GM18858 (cell line): Measurements from ENCODE around the gene RNF222.
A peak's percentile ranks its signal among the peaks of the same experiment; 100 is the strongest.

Experiments used
- ATAC-seq: cut with Tn5 transposase; IDR thresholded peaks from one replicate; pipeline ENCODE4 v1.9.1; 2021; ENCODE audit not compliant: unreplicated experiment

RNF222 gene

GRCh38 chr17:8397636-8398035 is at the start of gene RNF222:
TSS of gene RNF222 (minus strand) at chr17:8397827. CDS start at chr17:8393461, 4,366 bp downstream.
- ATAC-seq, result no peak

DNA sequence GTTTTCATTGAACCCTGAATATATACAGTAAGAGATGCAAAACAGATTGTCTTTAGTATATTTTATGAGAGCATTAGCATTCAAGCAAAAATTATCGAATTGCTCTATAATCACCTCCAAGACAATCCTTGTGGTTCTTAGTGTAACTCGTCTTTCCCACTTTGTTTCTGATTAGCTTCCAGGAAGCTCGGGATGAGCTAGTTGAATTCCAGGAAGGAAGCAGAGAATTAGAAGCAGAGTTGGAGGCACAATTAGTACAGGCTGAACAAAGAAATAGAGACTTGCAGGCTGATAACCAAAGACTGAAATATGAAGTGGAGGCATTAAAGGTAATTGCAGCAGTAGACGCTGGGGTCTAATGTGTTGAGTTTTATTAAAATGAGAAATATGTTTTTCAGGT is 47.9 kb upstream of the RNF222 start:
- ATAC-seq, result no peak

DNA sequence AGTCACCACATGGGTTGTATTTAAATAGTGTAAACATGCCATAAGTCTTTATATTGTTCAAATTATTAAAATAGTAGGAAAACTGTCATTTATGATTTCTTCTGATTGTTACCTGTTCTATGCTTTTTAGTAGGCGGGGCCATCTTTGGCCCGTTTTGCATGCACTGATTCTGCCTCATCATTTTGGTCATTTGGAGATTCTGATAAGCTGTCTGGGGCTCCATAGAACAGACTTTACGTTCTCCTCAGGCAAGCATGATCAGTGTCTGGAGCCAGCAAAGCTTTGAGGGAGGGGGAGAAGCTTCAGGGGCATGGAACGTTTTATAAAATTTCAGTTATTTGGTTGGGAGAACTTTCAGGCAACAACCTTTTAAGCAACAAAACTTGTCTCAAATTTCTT is 46.9 kb upstream of the RNF222 start:
- no peak for ATAC-seq

DNA sequence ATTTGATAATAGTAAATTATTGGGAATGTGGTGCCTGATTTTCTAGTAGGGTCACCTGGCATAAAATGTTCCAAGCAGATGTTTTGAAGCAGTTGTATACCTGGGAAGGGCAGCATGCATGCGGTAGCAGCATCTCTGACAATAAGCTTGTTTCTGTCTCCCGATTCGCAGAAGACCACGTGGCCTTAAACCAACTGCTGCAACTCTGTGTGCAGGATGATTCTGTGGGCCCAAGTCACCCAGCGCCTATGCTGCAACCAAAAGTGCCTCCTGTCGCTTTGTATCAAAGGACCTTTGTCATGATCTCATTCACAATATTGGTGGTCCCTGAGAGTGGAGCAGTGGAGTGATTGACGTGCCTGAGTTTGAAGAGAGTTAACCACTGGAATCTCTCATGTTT is 46.1 kb upstream of the RNF222 start:
- ATAC-seq, result no peak

DNA sequence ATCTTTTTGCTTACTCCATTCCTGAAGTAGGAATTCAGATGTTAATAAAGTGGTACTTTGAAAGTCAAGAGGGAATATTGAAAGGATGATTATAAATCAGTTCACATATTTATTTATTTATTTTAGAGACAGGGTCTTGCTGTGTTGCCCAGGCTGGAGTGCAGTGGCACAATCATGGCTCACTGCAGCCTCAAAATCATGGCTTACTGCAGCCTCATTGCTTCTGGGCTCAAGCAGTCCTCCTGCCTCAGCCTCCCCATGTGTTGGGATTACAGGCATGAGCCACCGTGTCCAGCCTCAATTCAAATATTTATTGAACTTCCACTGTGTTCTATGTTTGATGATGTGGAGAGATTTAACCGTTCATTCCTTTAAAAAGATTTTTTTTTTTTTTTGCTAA is 44.7 kb upstream of the RNF222 start:
- ATAC-seq, result no peak

- no peak for ATAC-seq
Measured at GRCh38 chr17:8441690-8442089, 44.1 kb upstream of the RNF222 start.

DNA sequence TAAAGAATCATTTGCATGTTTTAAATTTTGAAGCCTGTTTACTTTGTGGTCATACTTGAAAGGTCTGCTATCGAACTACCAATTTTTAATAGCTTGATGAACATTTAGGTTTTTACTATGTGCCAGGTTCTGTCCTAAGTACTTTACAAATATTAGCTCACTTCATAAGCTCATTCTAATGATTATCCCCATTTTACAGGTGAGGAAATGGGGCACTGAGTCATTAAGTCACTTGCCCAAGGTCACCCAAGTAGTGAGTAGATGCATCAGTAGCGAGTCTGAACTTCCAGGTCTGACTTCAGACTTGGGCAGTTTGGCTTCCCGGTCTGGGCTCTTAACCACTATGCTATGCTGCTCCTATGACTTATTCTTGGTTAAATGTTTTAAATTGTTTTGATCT is 42.1 kb upstream of the RNF222 start:
- no peak for ATAC-seq

GRCh38 chr17:8438441-8438840 is 40.8 kb upstream of the RNF222 start:
- ATAC-seq, result no peak

GRCh38 chr17:8436844-8437171 is 39.2 kb upstream of the RNF222 start:
- ATAC-seq, result no peak

DNA sequence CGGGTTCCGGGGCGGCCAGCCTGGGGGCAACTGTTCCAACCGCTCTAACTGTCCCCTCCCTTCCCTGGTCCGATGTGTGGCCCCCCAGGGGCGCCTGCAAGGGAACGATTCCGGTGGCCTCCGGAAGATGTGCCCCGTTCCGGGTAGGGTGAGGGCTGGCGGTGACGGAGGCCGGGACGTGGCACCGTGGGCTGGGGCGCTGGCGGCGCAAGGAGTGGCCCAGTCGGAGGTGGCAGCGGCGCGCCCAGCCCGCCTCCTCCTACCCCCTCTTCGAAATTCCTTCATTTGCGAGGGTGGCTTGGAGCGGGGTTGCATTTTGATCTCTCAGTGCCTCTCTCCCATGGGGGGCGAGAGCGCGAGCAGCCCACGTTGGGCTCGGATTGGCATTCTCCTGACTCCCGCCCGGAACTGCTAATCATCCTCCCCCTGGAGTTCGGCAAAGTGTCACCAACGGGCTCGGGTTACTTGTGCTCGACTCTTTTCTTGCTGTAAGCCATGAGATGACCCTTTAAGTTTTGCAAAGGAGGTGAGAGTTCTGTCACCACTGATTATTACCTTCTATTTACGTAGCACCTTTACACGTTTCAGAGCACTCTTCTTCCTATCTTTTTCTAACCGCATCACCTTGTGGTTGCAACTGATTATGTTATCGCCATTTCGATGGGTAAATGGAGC is 38.7 kb upstream of the RNF222 start:
- peak; percentile 32 for ATAC-seq

GRCh38 chr17:8435245-8436168 is 37.9 kb upstream of the RNF222 start, which contains the start of gene NDEL1:
TSS of gene NDEL1 (plus strand) at chr17:8435884. CDS start at chr17:8444272, 8,388 bp downstream.
- peak; percentile 82 for ATAC-seq

DNA sequence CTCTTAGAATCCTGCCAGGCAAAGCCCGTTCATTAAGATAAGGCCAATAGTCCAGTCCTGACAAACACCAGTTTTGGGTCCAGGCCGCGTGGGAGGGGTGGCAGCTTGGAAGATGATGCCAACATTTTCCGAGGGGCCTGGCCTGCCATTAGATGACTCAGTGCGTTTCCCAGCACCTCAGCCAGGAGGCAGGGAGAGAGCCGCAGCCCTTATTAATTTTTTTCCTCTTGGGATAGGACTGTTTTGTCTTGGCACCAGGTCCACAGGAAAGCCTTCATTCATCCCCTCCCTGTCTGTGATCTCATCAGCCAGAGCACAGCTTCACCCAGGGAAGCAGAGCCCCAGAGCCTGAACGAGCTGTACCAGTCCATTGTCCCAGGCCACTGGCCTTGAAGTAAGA is 33.3 kb upstream of the RNF222 start:
- no peak for ATAC-seq

DNA sequence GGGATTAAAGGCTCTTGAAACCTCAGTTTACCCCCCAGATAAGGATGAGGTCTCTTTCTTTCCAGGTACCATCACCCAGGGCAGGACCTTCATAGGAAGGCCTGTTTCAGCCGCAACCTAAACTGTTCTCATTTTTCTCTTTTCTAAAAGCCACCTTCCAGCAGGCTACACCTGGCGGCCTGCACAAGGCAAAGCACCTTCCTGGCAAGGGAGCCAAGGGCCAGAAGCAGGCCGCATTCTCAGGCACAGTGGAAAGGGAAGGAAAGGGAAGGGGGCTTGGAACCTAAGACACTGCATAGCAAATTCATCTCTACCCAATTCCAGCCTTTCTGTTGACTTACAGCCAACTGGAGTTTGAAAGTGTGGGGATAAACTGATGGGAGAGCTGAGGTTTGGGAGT is 29.2 kb upstream of the RNF222 start:
- ATAC-seq, result no peak

DNA sequence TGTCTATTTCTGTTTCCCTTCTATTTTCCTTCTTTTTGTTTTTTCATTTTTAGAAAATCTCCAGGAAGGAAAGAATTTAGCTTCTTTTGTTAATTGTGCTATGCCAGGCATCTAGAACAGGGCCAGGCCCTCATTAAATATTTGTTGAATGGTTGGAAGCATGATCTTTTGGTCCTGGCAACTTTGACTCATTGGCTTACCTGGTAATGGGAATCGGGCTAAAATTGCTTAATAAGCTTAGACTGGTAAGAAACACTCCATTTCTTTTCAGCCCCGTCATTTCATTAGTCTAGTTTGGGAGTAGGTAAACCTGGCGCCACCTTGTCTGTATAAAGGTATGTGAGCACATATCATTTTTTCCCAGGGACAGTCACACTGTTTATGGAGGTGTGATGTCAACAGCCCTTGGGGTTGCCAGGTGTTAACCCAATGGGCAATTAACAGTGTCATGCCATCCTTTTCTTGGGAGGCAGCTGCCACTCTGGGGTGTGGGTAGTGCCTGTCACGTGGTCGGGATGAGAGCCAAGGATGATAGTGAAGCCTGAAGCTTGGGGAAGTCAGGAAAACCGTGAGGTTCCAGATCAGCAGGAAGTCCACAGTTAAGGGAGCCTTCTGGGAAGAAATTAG is 28.6 kb upstream of the RNF222 start:
- ATAC-seq, result no peak

DNA sequence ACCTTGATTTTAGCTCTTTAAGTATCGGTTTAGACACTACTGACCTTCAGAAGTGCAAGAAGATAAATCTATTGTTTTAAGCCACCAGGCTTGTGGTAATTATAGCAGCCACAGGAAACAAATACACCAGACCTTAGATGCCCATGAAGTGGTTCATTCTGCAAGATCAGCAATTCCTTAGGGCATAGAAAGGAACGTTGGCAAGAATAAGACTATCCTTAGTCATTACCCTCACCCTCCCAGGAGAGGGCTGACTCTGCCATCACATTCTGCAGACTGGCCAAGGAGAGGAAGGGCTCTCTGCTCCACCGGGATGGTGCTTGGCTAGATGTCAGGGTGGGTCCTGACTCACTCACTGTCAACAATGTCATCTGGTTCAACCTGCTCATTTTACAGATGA is 23.9 kb upstream of the RNF222 start:
- ATAC-seq, result no peak

GRCh38 chr17:8420041-8420934 is 22.7 kb upstream of the RNF222 start:
- no peak for ATAC-seq

DNA sequence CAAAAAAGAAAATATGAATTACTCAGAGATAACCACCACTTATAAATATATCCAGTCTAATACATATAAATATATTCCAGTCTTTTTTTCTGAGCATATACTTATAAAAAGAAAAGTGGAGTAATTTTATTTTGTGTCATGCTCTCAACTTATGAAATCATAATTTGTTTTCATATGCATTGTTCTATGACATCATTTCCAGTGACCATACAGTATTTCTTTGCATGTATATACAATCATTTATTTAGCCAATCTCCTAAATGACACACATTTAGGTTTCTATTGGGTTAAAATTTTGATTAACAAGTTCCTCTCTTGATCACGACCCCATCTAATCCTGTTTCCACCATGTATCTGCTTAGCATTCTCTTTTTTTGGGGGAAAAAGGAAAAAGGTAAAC is 21.7 kb upstream of the RNF222 start:
- ATAC-seq, result no peak

- no peak for ATAC-seq
Measured at GRCh38 chr17:8418471-8418870, 20.8 kb upstream of the RNF222 start.

DNA sequence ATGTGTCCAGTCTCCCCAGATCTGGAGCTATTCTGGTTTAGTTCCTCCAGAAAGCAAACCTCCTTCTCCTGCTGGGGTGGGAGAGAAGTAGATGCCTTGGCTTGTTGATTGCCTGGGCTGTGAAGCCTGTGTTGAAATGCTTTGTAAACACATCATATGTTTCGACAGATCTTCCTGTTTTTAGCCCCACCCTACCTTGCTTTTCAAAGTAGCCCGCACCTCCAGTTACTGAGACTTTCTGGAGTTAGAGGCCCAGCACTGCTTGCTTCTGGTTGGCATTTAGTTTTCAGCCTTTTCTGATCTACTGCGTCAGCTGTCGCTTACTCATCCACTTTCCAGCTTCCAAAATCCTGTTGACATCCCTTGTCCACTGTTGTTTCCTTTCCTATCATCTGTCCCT is 20.2 kb upstream of the RNF222 start:
- no peak for ATAC-seq

GRCh38 chr17:8413938-8414337 is 16.3 kb upstream of the RNF222 start:
- no peak for ATAC-seq

DNA sequence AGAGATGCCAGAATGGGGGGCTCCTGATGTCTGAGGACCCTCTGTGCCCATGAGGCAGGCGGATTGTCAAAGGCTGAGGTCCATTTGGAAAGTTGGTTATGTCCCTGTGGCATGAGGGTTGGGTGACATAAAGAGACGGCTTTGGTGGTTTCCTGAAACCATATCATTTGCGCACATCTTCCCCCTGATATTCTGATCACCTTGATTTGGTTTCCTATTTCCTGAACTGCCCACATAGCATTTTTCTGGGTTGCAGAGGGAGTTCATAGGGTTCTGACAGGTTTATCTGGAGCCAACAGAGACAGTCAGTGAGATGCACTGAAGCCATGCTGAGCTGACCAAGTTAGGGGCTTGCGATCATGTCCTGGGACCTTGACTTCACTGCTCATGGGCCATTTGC is 15.7 kb upstream of the RNF222 start:
- ATAC-seq, result no peak
